ENCODE results near the gene DAAM2. TPM values are rescaled to one million over a fixed set of nuclear protein-coding genes. Genes with fewer than 3 reads are reported as not detected.

Gene DAAM2
- total and polyA plus RNA-seq, 8 donors: 9.3 to 78.8 (median 19.3) TPM

- Histone ChIP-seq H3K27me3 (no peaks in the 10 kb centered on the region), H3K9me3 (no peaks in the 10 kb centered on the region), H3K27ac (peak overlapping the region in 2 of 5 donors; percentile 5 to 6), H3K4me1 (peaks cover 0 to 60% (median 28%) of the 10 kb centered on the region in 4 donors), H3K4me3 (no peak overlapping the region), H3K36me3 (no peaks in the 10 kb centered on the region)
- intact Hi-C loops (cut with DNase I; ENCODE audit: low total_unique reads): no loop called here
- no peak for DNase-seq
- WGBS, 5 donors: 50 to 78% (median 70%) methylated on average over 4 of the region's 4 CpGs
- TF ChIP-seq POLR2A (IDR thresholded peaks at IDR 0.05): no peak
- no peak for TF ChIP-seq EP300 (IDR thresholded peaks at IDR 0.05)
- TF ChIP-seq POLR2AphosphoS5 (IDR thresholded peaks at IDR 0.05): no peak
- no peak for TF ChIP-seq CTCF (IDR thresholded peaks at IDR 0.05)
Observed at GRCh38 chr6:39836606-39837005, 44.4 kb downstream of the DAAM2 start.

GRCh38 chr6:39839445-39839844 lies 47.3 kb downstream of the DAAM2 start:
- TF ChIP-seq POLR2AphosphoS5 (IDR thresholded peaks at IDR 0.05) (no peak), CTCF (IDR thresholded peaks at IDR 0.05) (no peak), POLR2A (IDR thresholded peaks at IDR 0.05) (no peak), EP300 (IDR thresholded peaks at IDR 0.05) (no peak)
- H3K9me3 ChIP-seq: no peaks in the 10 kb centered on the region
- H3K27me3 ChIP-seq: no peaks in the 10 kb centered on the region
- intact Hi-C loops (cut with DNase I; ENCODE audit: low total_unique reads): no loop called here
- H3K27ac ChIP-seq: no peak overlapping the region
- WGBS, 5 donors: 52 to 85% (median 64%) methylated on average over 1 of the region's 1 CpG
- no peak for DNase-seq
- H3K36me3 ChIP-seq: no peaks in the 10 kb centered on the region
- no peak overlapping the region for H3K4me3 ChIP-seq
- peaks cover 0 to 61% (median 22%) of the 10 kb centered on the region in 4 donors for H3K4me1 ChIP-seq

GRCh38 chr6:39840781-39841180 lies 48.6 kb downstream of the DAAM2 start:
- DNase-seq: no peak
- Histone ChIP-seq H3K27ac (peak overlapping the region in 1 of 5 donors; percentile 1), H3K27me3 (no peaks in the 10 kb centered on the region), H3K4me1 (peaks cover 0 to 60% (median 16%) of the 10 kb centered on the region in 4 donors), H3K36me3 (no peaks in the 10 kb centered on the region), H3K9me3 (no peaks in the 10 kb centered on the region), H3K4me3 (no peak overlapping the region)
- TF ChIP-seq POLR2AphosphoS5 (IDR thresholded peaks at IDR 0.05) (no peak), CTCF (IDR thresholded peaks at IDR 0.05) (no peak), POLR2A (IDR thresholded peaks at IDR 0.05) (no peak), EP300 (IDR thresholded peaks at IDR 0.05) (no peak)
- 45 to 60% (median 51%) methylated on average over 4 to 6 of the region's 6 CpGs for WGBS, 5 donors
- intact Hi-C loops (cut with DNase I; ENCODE audit: low total_unique reads): no loop called here

GRCh38 chr6:39841291-39841690 lies 49.1 kb downstream of the DAAM2 start:
- Histone ChIP-seq H3K4me3 (no peak overlapping the region), H3K27me3 (no peaks in the 10 kb centered on the region), H3K4me1 (peaks cover 0 to 59% (median 14%) of the 10 kb centered on the region in 4 donors), H3K27ac (peak overlapping the region in 1 of 5 donors; percentile 17), H3K36me3 (no peaks in the 10 kb centered on the region), H3K9me3 (no peaks in the 10 kb centered on the region)
- no peak for DNase-seq
- TF ChIP-seq POLR2AphosphoS5 (IDR thresholded peaks at IDR 0.05) (no peak), POLR2A (IDR thresholded peaks at IDR 0.05) (no peak), EP300 (IDR thresholded peaks at IDR 0.05) (no peak), CTCF (IDR thresholded peaks at IDR 0.05) (no peak)
- 9 to 29% (median 22%) methylated on average over 2 to 3 of the region's 3 CpGs for WGBS, 5 donors
- intact Hi-C loops (cut with DNase I; ENCODE audit: low total_unique reads): no loop called here

Data from stomach (tissue), 9 donors.